ENCODE data around the gene GRAMD2B.

Gene GRAMD2B

DNA sequence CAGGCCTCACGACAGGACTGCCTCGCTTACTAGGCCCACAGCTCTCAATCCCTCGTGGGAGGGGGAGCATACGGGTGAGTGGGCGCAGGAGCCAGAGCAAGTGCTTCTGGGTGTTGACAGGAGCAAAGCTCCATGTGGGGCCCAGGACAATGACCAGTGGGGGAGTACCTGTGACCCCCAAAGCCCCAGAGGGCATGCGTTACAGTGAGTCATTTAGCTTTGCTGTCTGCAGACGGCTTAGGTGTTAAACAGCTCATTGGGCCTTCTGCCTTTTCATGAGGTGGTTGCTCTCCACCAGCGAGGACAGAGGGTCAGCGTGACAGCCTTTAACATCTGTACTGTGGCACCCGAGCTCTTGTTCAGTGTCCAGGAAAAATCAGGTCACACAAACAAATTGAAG lies 78.2 kb downstream of the GRAMD2B start:
- no peaks in the 10 kb centered on the region for H3K36me3 ChIP-seq (ENCODE audit: control insufficient read depth, insufficient read depth, low read length)
- WGBS, 2 experiments = 90% methylated on average over 10 of the region's 10 CpGs
- H3K9me3 ChIP-seq (ENCODE audit: control insufficient read depth, low read length) = no peaks in the 10 kb centered on the region
- H3K4me3 ChIP-seq (ENCODE audit: insufficient read depth, low read depth, low read length) = no peak overlapping the region
- no peak overlapping the region for H3K27ac ChIP-seq (ENCODE audit: insufficient read depth, low read depth, low read length, poor library complexity, severe bottlenecking)
- H3K4me1 ChIP-seq (ENCODE audit: control insufficient read depth, insufficient read depth, low read length) = no peaks in the 10 kb centered on the region
- no peaks in the 10 kb centered on the region for H3K27me3 ChIP-seq (ENCODE audit: control insufficient read depth, insufficient read depth, low read length, poor library complexity, severe bottlenecking)

DNA sequence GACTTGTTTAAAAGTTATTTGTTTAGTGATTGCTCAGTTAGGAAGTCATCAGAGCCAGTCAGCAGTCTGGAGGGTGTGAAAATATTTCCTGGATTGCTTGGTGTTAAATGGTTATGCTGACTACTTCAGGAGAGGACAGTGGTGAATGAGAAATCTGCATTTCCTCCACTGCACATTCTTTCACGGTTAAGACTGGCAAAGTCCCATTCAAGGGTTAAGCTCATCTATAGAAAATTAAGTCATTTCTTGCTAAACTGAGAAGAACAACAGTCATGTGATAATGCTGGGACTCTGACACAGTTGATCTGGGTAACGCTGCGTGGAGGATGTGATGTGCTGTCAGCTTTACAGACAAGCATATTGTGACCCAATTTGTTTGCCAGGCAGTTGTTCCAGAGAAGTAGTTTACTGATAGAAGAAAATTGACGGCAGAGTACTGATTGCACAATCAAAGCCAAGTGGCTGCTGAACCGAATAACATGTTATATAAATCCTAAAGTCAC lies 80.4 kb downstream of the GRAMD2B start:
- no peak overlapping the region for H3K27ac ChIP-seq (ENCODE audit: insufficient read depth, low read depth, low read length, poor library complexity, severe bottlenecking)
- H3K9me3 ChIP-seq (ENCODE audit: control insufficient read depth, low read length) = no peaks in the 10 kb centered on the region
- no peak overlapping the region for H3K4me3 ChIP-seq (ENCODE audit: insufficient read depth, low read depth, low read length)
- WGBS, 2 experiments = 74 to 82% methylated on average over 4 to 5 of the region's 5 CpGs
- H3K36me3 ChIP-seq (ENCODE audit: control insufficient read depth, insufficient read depth, low read length) = no peaks in the 10 kb centered on the region
- H3K27me3 ChIP-seq (ENCODE audit: control insufficient read depth, insufficient read depth, low read length, poor library complexity, severe bottlenecking) = no peaks in the 10 kb centered on the region
- H3K4me1 ChIP-seq (ENCODE audit: control insufficient read depth, insufficient read depth, low read length) = no peaks in the 10 kb centered on the region

DNA sequence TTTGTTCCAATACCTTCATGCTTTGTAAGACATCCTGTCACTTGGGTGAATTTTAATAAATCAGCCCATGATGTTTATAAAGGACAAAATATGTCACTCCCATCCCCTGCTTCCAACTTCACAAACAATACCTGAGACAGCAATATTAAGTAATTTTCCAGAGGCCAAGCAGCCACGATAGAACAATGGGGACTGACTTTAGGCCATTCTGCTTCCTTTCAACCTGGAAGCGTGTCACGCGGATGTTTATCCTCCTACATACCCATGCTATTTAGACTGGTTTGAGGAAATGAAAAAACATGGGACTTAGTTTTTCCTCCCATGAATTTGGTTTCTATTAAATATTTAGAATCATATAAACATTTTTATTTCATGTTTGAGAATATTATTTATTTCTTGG lies 82.9 kb downstream of the GRAMD2B start:
- Histone ChIP-seq H3K36me3 (ENCODE audit: control insufficient read depth, insufficient read depth, low read length) (no peaks in the 10 kb centered on the region), H3K4me1 (ENCODE audit: control insufficient read depth, insufficient read depth, low read length) (no peaks in the 10 kb centered on the region), H3K27ac (ENCODE audit: insufficient read depth, low read depth, low read length, poor library complexity, severe bottlenecking) (no peak overlapping the region), H3K4me3 (ENCODE audit: insufficient read depth, low read depth, low read length) (no peak overlapping the region), H3K9me3 (ENCODE audit: control insufficient read depth, low read length) (no peaks in the 10 kb centered on the region), H3K27me3 (ENCODE audit: control insufficient read depth, insufficient read depth, low read length, poor library complexity, severe bottlenecking) (no peaks in the 10 kb centered on the region)
- WGBS, 2 experiments = 91 to 100% methylated on average over 4 of the region's 4 CpGs

DNA sequence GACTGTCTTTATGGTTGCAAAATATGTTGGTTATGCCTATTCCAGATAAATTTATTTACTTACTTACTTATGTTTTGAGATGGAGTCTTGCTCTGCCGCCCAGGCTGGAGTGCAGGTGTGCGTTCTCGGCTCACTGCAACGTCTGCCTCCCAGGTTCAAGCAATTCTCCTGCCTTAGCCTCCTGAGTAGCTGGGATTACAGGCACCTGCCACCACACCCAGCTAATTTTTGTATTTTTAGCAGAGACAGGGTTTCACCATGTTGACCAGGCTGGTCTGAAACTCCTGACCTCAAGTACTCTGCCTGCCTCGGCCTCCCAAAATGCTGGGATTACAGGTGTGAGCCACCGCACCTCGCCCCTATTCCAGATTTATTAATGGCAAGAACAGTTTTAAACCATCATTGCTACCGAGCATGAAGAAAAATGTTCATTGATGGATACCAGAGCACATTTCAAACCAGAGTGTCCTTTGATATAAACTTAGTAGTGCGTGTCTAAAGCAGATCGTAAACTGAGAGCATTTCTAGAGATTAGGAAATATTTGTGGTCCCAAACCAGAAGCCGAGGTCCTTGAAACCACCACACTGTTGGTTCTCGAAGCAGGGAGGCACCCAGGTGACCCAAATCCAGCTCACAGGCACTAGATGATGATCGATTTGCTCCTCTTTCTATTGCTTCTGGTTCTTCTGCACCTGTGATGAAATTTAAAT lies 85.2 kb downstream of the GRAMD2B start:
- H3K4me1 ChIP-seq (ENCODE audit: control insufficient read depth, insufficient read depth, low read length) = peaks cover 4% of the 10 kb centered on the region
- H3K27me3 ChIP-seq (ENCODE audit: control insufficient read depth, insufficient read depth, low read length, poor library complexity, severe bottlenecking) = no peaks in the 10 kb centered on the region
- H3K9me3 ChIP-seq (ENCODE audit: control insufficient read depth, low read length) = no peaks in the 10 kb centered on the region
- no peaks in the 10 kb centered on the region for H3K36me3 ChIP-seq (ENCODE audit: control insufficient read depth, insufficient read depth, low read length)
- no peak overlapping the region for H3K4me3 ChIP-seq (ENCODE audit: insufficient read depth, low read depth, low read length)
- 92 to 93% methylated on average over 13 of the region's 13 CpGs for WGBS, 2 experiments
- no peak overlapping the region for H3K27ac ChIP-seq (ENCODE audit: insufficient read depth, low read depth, low read length, poor library complexity, severe bottlenecking)

DNA sequence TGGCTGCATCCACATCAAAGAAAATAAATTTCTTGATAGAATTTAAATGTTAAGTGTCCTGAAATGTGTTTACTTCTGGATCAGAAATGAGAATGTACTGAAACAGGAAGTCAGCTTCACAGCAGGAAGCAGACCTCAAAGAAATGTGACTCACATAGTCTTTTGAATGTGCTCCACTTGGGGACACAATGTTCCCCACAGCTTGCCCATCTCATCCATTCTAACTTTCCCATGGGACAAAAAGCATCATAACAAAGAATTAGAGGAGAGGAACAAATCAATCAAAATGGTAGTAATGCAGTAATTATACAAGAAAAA lies 85.7 kb downstream of the GRAMD2B start:
- peaks cover 7% of the 10 kb centered on the region for H3K4me1 ChIP-seq (ENCODE audit: control insufficient read depth, insufficient read depth, low read length)
- H3K27me3 ChIP-seq (ENCODE audit: control insufficient read depth, insufficient read depth, low read length, poor library complexity, severe bottlenecking) = no peaks in the 10 kb centered on the region
- H3K4me3 ChIP-seq (ENCODE audit: insufficient read depth, low read depth, low read length) = no peak overlapping the region
- H3K36me3 ChIP-seq (ENCODE audit: control insufficient read depth, insufficient read depth, low read length) = no peaks in the 10 kb centered on the region
- no peaks in the 10 kb centered on the region for H3K9me3 ChIP-seq (ENCODE audit: control insufficient read depth, low read length)
- H3K27ac ChIP-seq (ENCODE audit: insufficient read depth, low read depth, low read length, poor library complexity, severe bottlenecking) = no peak overlapping the region

DNA sequence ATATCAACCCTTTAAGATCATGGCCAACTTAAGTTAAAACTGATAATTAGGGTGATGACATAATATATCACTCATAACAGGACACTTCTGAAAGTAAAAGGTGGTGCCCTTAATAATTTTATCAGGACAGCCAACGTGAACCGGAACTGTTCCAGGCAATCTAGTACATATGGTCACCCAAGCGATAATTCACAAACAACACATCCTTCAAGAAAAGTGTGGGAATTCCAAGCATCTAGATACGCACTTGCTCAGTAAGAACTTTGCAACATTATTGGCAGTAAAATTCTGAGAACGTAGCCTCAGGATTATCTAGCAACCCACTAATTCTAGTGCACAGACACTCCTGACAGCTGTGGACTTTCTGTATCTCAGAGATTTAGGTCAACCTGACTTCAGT lies 86.1 kb downstream of the GRAMD2B start:
- 94 to 96% methylated on average over 5 of the region's 5 CpGs for WGBS, 2 experiments
- Histone ChIP-seq H3K4me3 (ENCODE audit: insufficient read depth, low read depth, low read length) (no peak overlapping the region), H3K36me3 (ENCODE audit: control insufficient read depth, insufficient read depth, low read length) (no peaks in the 10 kb centered on the region), H3K4me1 (ENCODE audit: control insufficient read depth, insufficient read depth, low read length) (peaks cover 7% of the 10 kb centered on the region), H3K27me3 (ENCODE audit: control insufficient read depth, insufficient read depth, low read length, poor library complexity, severe bottlenecking) (no peaks in the 10 kb centered on the region), H3K27ac (ENCODE audit: insufficient read depth, low read depth, low read length, poor library complexity, severe bottlenecking) (no peak overlapping the region), H3K9me3 (ENCODE audit: control insufficient read depth, low read length) (no peaks in the 10 kb centered on the region)

DNA sequence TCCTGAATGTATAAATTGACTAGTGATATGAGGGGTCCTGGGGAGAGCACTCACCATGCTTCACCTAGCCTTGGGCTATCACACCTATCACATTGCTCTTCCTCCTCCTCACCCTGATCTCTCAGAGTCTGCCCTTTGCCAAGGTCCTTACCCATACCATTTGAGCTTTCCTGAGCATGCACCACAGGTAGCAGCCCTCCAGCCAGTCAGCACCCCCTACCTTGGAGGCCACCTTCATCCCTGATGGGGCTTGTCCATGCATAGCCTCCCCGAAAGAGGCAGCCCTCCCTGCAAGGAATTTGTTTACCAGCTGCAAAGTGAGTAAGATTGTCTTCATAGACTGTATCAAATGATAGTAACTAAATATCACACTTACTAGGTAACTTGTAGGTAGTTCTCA lies 88.8 kb downstream of the GRAMD2B start:
- H3K27me3 ChIP-seq (ENCODE audit: control insufficient read depth, insufficient read depth, low read length, poor library complexity, severe bottlenecking) = no peaks in the 10 kb centered on the region
- WGBS, 2 experiments = 91% methylated on average over 1 of the region's 1 CpG; no CpG with 5 or more reads in 1 of the 2 experiments

DNA sequence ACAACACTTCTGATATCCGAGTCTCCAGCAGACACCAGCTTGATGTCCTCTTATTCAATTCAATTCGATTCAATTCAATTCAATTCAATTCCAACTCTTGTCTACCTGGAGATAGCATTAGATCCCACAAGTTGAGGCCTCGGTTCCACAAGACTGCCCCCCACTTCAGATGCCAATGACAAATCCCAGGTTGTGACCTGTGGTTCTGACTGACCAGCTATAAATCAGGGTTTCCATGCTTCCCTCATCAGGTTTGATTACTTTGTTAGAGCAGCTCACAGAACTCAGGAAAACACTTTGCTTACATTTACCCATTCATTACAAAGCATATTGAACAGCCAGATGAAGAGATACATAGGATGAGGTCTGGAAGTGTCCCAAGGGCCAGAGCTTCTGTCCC lies 89.2 kb downstream of the GRAMD2B start:
- H3K4me3 ChIP-seq (ENCODE audit: insufficient read depth, low read depth, low read length) = no peak overlapping the region
- H3K27ac ChIP-seq (ENCODE audit: insufficient read depth, low read depth, low read length, poor library complexity, severe bottlenecking) = no peak overlapping the region
- peaks cover 7% of the 10 kb centered on the region for H3K4me1 ChIP-seq (ENCODE audit: control insufficient read depth, insufficient read depth, low read length)
- H3K27me3 ChIP-seq (ENCODE audit: control insufficient read depth, insufficient read depth, low read length, poor library complexity, severe bottlenecking) = no peaks in the 10 kb centered on the region
- no peaks in the 10 kb centered on the region for H3K36me3 ChIP-seq (ENCODE audit: control insufficient read depth, insufficient read depth, low read length)
- 94 to 96% methylated on average over 3 of the region's 3 CpGs for WGBS, 2 experiments
- no peaks in the 10 kb centered on the region for H3K9me3 ChIP-seq (ENCODE audit: control insufficient read depth, low read length)

More for the DNA sequence above, 88.8 kb downstream of the GRAMD2B start:
- Histone ChIP-seq H3K4me3 (ENCODE audit: insufficient read depth, low read depth, low read length) (no peak overlapping the region), H3K9me3 (ENCODE audit: control insufficient read depth, low read length) (no peaks in the 10 kb centered on the region), H3K36me3 (ENCODE audit: control insufficient read depth, insufficient read depth, low read length) (no peaks in the 10 kb centered on the region), H3K27ac (ENCODE audit: insufficient read depth, low read depth, low read length, poor library complexity, severe bottlenecking) (no peak overlapping the region), H3K4me1 (ENCODE audit: control insufficient read depth, insufficient read depth, low read length) (peaks cover 7% of the 10 kb centered on the region)

DNA sequence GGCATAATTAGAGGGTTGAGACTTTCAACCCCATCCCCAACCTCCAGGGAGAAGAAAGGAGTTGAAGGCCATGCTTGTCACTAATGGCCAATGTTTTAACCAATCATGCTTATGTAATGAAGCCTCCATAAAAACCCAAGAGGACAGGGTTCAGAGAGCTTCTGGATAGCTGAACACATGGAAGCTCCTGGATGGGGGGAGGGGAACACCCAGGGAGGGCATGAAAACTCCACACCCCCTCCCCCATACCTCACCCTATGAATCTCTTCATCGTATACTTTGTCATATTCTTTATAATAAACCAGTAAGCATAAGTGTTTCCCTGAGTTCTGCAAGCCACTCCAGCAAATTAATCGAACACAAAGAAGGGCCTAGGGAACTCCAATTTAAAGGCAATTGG lies 90.1 kb downstream of the GRAMD2B start:
- H3K4me1 ChIP-seq (ENCODE audit: control insufficient read depth, insufficient read depth, low read length) = peaks cover 7% of the 10 kb centered on the region
- 94 to 97% methylated on average over 2 of the region's 2 CpGs for WGBS, 2 experiments
- H3K4me3 ChIP-seq (ENCODE audit: insufficient read depth, low read depth, low read length) = no peak overlapping the region
- no peak overlapping the region for H3K27ac ChIP-seq (ENCODE audit: insufficient read depth, low read depth, low read length, poor library complexity, severe bottlenecking)
- H3K36me3 ChIP-seq (ENCODE audit: control insufficient read depth, insufficient read depth, low read length) = no peaks in the 10 kb centered on the region
- no peaks in the 10 kb centered on the region for H3K9me3 ChIP-seq (ENCODE audit: control insufficient read depth, low read length)
- no peaks in the 10 kb centered on the region for H3K27me3 ChIP-seq (ENCODE audit: control insufficient read depth, insufficient read depth, low read length, poor library complexity, severe bottlenecking)

DNA sequence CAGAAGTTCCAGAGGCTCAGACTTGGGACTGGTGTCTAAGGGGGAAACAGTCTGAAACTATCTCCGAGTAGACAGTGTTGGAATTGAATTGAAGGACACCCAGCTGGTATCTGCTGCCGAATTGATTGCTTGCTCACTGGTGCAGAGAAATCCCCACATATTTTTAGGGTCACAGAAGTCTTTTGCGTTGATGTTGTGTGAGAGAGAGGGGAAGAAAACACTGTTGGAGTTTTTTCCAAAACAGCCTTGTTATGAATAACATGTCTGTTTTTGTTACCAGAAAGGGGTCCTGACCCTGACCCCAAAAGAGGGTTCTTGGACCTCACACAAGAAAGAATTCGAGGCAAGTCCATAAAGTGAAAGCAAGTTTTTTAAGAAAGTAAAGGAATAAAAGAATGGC lies 90.5 kb downstream of the GRAMD2B start:
- 95% methylated on average over 4 of the region's 4 CpGs for WGBS, 2 experiments
- peaks cover 7% of the 10 kb centered on the region for H3K4me1 ChIP-seq (ENCODE audit: control insufficient read depth, insufficient read depth, low read length)
- H3K4me3 ChIP-seq (ENCODE audit: insufficient read depth, low read depth, low read length) = no peak overlapping the region
- no peaks in the 10 kb centered on the region for H3K27me3 ChIP-seq (ENCODE audit: control insufficient read depth, insufficient read depth, low read length, poor library complexity, severe bottlenecking)
- H3K27ac ChIP-seq (ENCODE audit: insufficient read depth, low read depth, low read length, poor library complexity, severe bottlenecking) = no peak overlapping the region
- H3K9me3 ChIP-seq (ENCODE audit: control insufficient read depth, low read length) = no peaks in the 10 kb centered on the region
- no peaks in the 10 kb centered on the region for H3K36me3 ChIP-seq (ENCODE audit: control insufficient read depth, insufficient read depth, low read length)

DNA sequence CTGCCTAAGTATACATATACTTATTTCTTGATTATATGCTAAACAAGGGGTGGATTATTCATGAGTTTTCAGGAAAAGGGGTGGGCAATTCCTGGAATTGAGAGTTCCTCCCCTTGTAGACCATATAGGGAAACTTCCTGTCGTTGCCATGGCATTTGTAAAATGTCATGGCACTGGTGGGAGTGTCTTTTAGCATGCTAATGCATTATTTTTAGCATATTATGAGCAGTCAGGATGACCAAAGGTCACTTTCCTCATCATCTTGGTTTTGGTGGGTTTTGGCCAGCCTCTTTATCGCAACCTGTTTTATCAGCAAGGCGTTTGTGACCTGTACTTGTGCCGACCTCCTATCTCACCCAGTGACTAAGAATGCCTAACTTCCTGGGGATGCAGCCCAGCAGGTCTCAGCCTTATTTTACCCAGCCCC lies 90.9 kb downstream of the GRAMD2B start:
- Histone ChIP-seq H3K36me3 (ENCODE audit: control insufficient read depth, insufficient read depth, low read length) (no peaks in the 10 kb centered on the region), H3K27me3 (ENCODE audit: control insufficient read depth, insufficient read depth, low read length, poor library complexity, severe bottlenecking) (no peaks in the 10 kb centered on the region), H3K4me1 (ENCODE audit: control insufficient read depth, insufficient read depth, low read length) (peaks cover 7% of the 10 kb centered on the region), H3K4me3 (ENCODE audit: insufficient read depth, low read depth, low read length) (no peak overlapping the region), H3K9me3 (ENCODE audit: control insufficient read depth, low read length) (no peaks in the 10 kb centered on the region), H3K27ac (ENCODE audit: insufficient read depth, low read depth, low read length, poor library complexity, severe bottlenecking) (no peak overlapping the region)
- WGBS, 2 experiments = 88 to 92% methylated on average over 4 of the region's 4 CpGs

Measured in ectodermal cell (in vitro differentiated cells).